ENCODE data around the gene APOB.

APOB gene

GRCh38 chr2:21035974-21036707 lies 7.7 kb downstream of the APOB start:
- H3K4me3 ChIP-seq (ENCODE audit: low read depth in 1 of 2, low read length in 2 of 2) = no peak overlapping the region
- no peak overlapping the region for H3K4me2 ChIP-seq (ENCODE audit: insufficient read depth, low read length)
- H2AFZ ChIP-seq (ENCODE audit: low read depth, low read length) = no peak overlapping the region
- no peaks in the 10 kb centered on the region for H3K4me1 ChIP-seq (ENCODE audit: insufficient read depth, low read length)
- no peaks in the 10 kb centered on the region for H3K36me3 ChIP-seq (ENCODE audit: insufficient read depth, low read length)
- DNase-seq = no peak
- TF ChIP-seq EZH2 (IDR thresholded peaks at IDR 0.05; ENCODE audit: borderline replicate concordance, low read depth, low read length, severe bottlenecking) (no peak), CTCF (IDR thresholded peaks at IDR 0.05; ENCODE audit: borderline replicate concordance, extremely low read depth, low read length, poor library complexity, severe bottlenecking) (no peak)
- no peak for ATAC-seq (ENCODE audit: insufficient read depth, low read depth)
- no peaks in the 10 kb centered on the region for H3K9me3 ChIP-seq (ENCODE audit: insufficient read depth, low read length, severe bottlenecking)
- no peak overlapping the region for H3K27ac ChIP-seq (ENCODE audit: low read length)
- no peak overlapping the region for H3K9ac ChIP-seq (ENCODE audit: low read depth, low read length)
- no peaks in the 10 kb centered on the region for H4K20me1 ChIP-seq (ENCODE audit: insufficient read depth, low read length)
- H3K27me3 ChIP-seq (ENCODE audit: insufficient read depth, low read length, poor library complexity) = no peaks in the 10 kb centered on the region
- H3K79me2 ChIP-seq (ENCODE audit: insufficient read depth, low read length) = no peaks in the 10 kb centered on the region

GRCh38 chr2:21035282-21035973 lies 8.4 kb downstream of the APOB start:
- Histone ChIP-seq H3K4me2 (ENCODE audit: insufficient read depth, low read length) (no peak overlapping the region), H2AFZ (ENCODE audit: low read depth, low read length) (no peak overlapping the region), H3K36me3 (ENCODE audit: insufficient read depth, low read length) (no peaks in the 10 kb centered on the region), H3K9me3 (ENCODE audit: insufficient read depth, low read length, severe bottlenecking) (no peaks in the 10 kb centered on the region), H3K4me1 (ENCODE audit: insufficient read depth, low read length) (no peaks in the 10 kb centered on the region), H3K27me3 (ENCODE audit: insufficient read depth, low read length, poor library complexity) (no peaks in the 10 kb centered on the region), H3K4me3 (ENCODE audit: low read depth in 1 of 2, low read length in 2 of 2) (no peak overlapping the region), H3K27ac (ENCODE audit: low read length) (no peak overlapping the region), H3K9ac (ENCODE audit: low read depth, low read length) (no peak overlapping the region), H4K20me1 (ENCODE audit: insufficient read depth, low read length) (no peaks in the 10 kb centered on the region), H3K79me2 (ENCODE audit: insufficient read depth, low read length) (no peaks in the 10 kb centered on the region)
- TF ChIP-seq EZH2 (IDR thresholded peaks at IDR 0.05; ENCODE audit: borderline replicate concordance, low read depth, low read length, severe bottlenecking) (no peak), CTCF (IDR thresholded peaks at IDR 0.05; ENCODE audit: borderline replicate concordance, extremely low read depth, low read length, poor library complexity, severe bottlenecking) (no peak)
- ATAC-seq (ENCODE audit: insufficient read depth, low read depth) (no peak), DNase-seq (no peak)

GRCh38 chr2:21034972-21035279 lies 8.9 kb downstream of the APOB start:
- no peaks in the 10 kb centered on the region for H3K79me2 ChIP-seq (ENCODE audit: insufficient read depth, low read length)
- TF ChIP-seq CTCF (IDR thresholded peaks at IDR 0.05; ENCODE audit: borderline replicate concordance, extremely low read depth, low read length, poor library complexity, severe bottlenecking) = no peak
- no peak overlapping the region for H3K4me2 ChIP-seq (ENCODE audit: insufficient read depth, low read length)
- no peaks in the 10 kb centered on the region for H3K9me3 ChIP-seq (ENCODE audit: insufficient read depth, low read length, severe bottlenecking)
- ATAC-seq (ENCODE audit: insufficient read depth, low read depth) (no peak), DNase-seq (no peak)
- no peak overlapping the region for H3K9ac ChIP-seq (ENCODE audit: low read depth, low read length)
- no peaks in the 10 kb centered on the region for H3K36me3 ChIP-seq (ENCODE audit: insufficient read depth, low read length)
- H4K20me1 ChIP-seq (ENCODE audit: insufficient read depth, low read length) = no peaks in the 10 kb centered on the region
- no peak overlapping the region for H2AFZ ChIP-seq (ENCODE audit: low read depth, low read length)
- no peaks in the 10 kb centered on the region for H3K4me1 ChIP-seq (ENCODE audit: insufficient read depth, low read length)
- H3K4me3 ChIP-seq (ENCODE audit: low read depth in 1 of 2, low read length in 2 of 2) = no peak overlapping the region
- no peak overlapping the region for H3K27ac ChIP-seq (ENCODE audit: low read length)
- no peaks in the 10 kb centered on the region for H3K27me3 ChIP-seq (ENCODE audit: insufficient read depth, low read length, poor library complexity)

Measured in DND-41 (cell line).